Right lobe of liver (tissue), 6 donors: Measurements from ENCODE around the gene SMIM13. TPM values are rescaled to one million over a fixed set of nuclear protein-coding genes. Genes with fewer than 3 reads are reported as not detected.

ENCODE experiments used
- ATAC-seq, 4 donors: fragments of 200-7000 bp; cut with Tn5 transposase; one replicate each; pipeline ENCODE4 v1.9.1; 2020; ENCODE audit warnings: mild to moderate bottlenecking in 4 of 4, moderate library complexity in 4 of 4
- DNase-seq, 3 donors: peaks; one replicate each; pipeline ENCODE4 v3.0.0-alpha.2; 2020
- H3K27ac ChIP-seq, 3 donors: fragments of 200-600 bp; one replicate each; pipeline ENCODE4 v1.8.0; 2022
- H3K27me3 ChIP-seq, 2 donors: fragments of 200-600 bp; one replicate each; pipeline ENCODE4 v1.8.0; 2022
- H3K36me3 ChIP-seq, 4 donors: fragments of 200-600 bp; sonication (generic) in 1 of 4; one replicate each; pipeline versions ENCODE4 v1.5.1 to v1.8.0; 2017 to 2022; ENCODE audit warnings: control low read depth in 1 of 4
- H3K4me1 ChIP-seq, 4 donors: fragments of 200-600 bp; sonication (generic) in 1 of 4; one replicate each; pipeline versions ENCODE4 v1.5.1 to v1.8.0; 2017 to 2022; ENCODE audit warnings: control low read depth in 1 of 4
- H3K4me3 ChIP-seq, 3 donors: fragments of 200-600 bp; one replicate each; pipeline ENCODE4 v1.8.0; 2022
- H3K9me3 ChIP-seq, 4 donors: fragments of 200-600 bp; sonication (generic) in 1 of 4; one replicate each; pipeline versions ENCODE4 v1.5.1 to v1.8.0; 2017 to 2022; ENCODE audit warnings: control low read depth in 1 of 4
- CTCF ChIP-seq, 4 donors: fragments of 200-600 bp in 3 of 4; fragments of 450-650 bp in 1 of 4; IDR thresholded peaks; one replicate each; pipeline versions ENCODE4 v1.5.1 to v1.8.0; 2016 to 2022; ENCODE audit warnings: antibody characterized with exemption in 4 of 4, mild to moderate bottlenecking in 2 of 4
- POLR2A ChIP-seq: fragments of 450-650 bp; IDR thresholded peaks from one replicate; pipeline ENCODE4 v1.6.1; 2017; ENCODE audit warnings: antibody characterized with exemption, mild to moderate bottlenecking
- WGBS: methylation state at CpG from one replicate; pipeline ENCODE4 v1.1.6; 2018; ENCODE audit warnings: low coverage, low lambda C conversion rate; ENCODE audit not compliant: insufficient coverage; ENCODE audit errors: missing lambda C conversion rate; 5-methylcytosine and 5-hydroxymethylcytosine counted together
- intact Hi-C, 2 donors: fragments of 100-400 bp; cut with DNase I; formaldehyde crosslinking; loops; one replicate each; pipeline versions ENCODE4 v1.11.2 to v1.14.1; 2022
- total RNA-seq, 6 experiments: library from RNA; depleted of rRNA in 2 of 6; stranded (reverse); fragments of >200 nt in 2 of 6; fragmentation: NEBNext Ultra II Directional in 3 of 6; extraction: Animal tissue kit (Norgen Biotek cat#: 25700) in 3 of 6; gene quantifications; one replicate each; pipeline versions ENCODE4 v1.1.0 to v1.2.4, GENCODE V29; 2016 to 2023
- donor health status: DM: no; HTN: yes; CAD: no.
- donor health status: DM: no; HTN: no; CAD: no.
- donor health status: DM: no; HTN: no; CAD: no.
- donor health status: DM: no; HTN: yes; CAD: no.
- donor health status: DM: no; HTN: yes; CAD: no.

Gene SMIM13
- total RNA-seq, 6 experiments from 2014 or later, result 6.4 to 9.5 (median 7.6) TPM

- H3K9me3 ChIP-seq, result no peaks in the 10 kb centered on the region
- no peaks in the 10 kb centered on the region for H3K36me3 ChIP-seq
- H3K27ac ChIP-seq, result no peak overlapping the region
- 100% methylated on average over 1 of the region's 1 CpG for WGBS
- TF ChIP-seq CTCF (IDR thresholded peaks at IDR 0.05) (no peak), POLR2A (no peak)
- DNase-seq (no peak), ATAC-seq (no peak)
- intact Hi-C loops, result no loop called here
- peaks cover 0 to 4% (median 0%) of the 10 kb centered on the region in 4 donors for H3K4me1 ChIP-seq
- no peaks in the 10 kb centered on the region for H3K27me3 ChIP-seq
- no peak overlapping the region for H3K4me3 ChIP-seq
These were observed 83.6 kb downstream of the SMIM13 start for GRCh38 chr6:11177271-11177670.

- 64% methylated on average over 6 of the region's 6 CpGs for WGBS
- Histone ChIP-seq H3K4me1 (no peaks in the 10 kb centered on the region), H3K27me3 (no peaks in the 10 kb centered on the region), H3K9me3 (no peaks in the 10 kb centered on the region), H3K27ac (no peak overlapping the region), H3K36me3 (peaks cover 0 to 2% (median 0%) of the 10 kb centered on the region in 4 donors), H3K4me3 (no peak overlapping the region)
- TF ChIP-seq POLR2A (no peak), CTCF (IDR thresholded peaks at IDR 0.05) (no peak)
- ATAC-seq, result no peak
- DNase-seq, result no peak
- intact Hi-C loops, result no loop called here
These were observed 85.4 kb downstream of the SMIM13 start for GRCh38 chr6:11179088-11179418.

GRCh38 chr6:11179419-11180202, 86.0 kb downstream of the SMIM13 start:
- TF ChIP-seq POLR2A (no peak), CTCF (IDR thresholded peaks at IDR 0.05) (no peak)
- H3K27ac ChIP-seq, result no peak overlapping the region
- 58% methylated on average over 8 of the region's 8 CpGs for WGBS
- no peak for ATAC-seq
- DNase-seq, result no peak
- H3K27me3 ChIP-seq, result no peaks in the 10 kb centered on the region
- H3K4me1 ChIP-seq, result no peaks in the 10 kb centered on the region
- H3K4me3 ChIP-seq, result no peak overlapping the region
- H3K9me3 ChIP-seq, result no peaks in the 10 kb centered on the region
- H3K36me3 ChIP-seq, result peaks cover 0 to 2% (median 1%) of the 10 kb centered on the region in 4 donors
- intact Hi-C loops, result no loop called here

GRCh38 chr6:11181478-11182136, 88.0 kb downstream of the SMIM13 start:
- no peak for DNase-seq
- Histone ChIP-seq H3K27ac (no peak overlapping the region), H3K36me3 (peaks cover 0 to 18% (median 8%) of the 10 kb centered on the region in 4 donors), H3K9me3 (no peaks in the 10 kb centered on the region), H3K4me3 (no peak overlapping the region), H3K4me1 (no peaks in the 10 kb centered on the region), H3K27me3 (no peaks in the 10 kb centered on the region)
- intact Hi-C loops, result no loop called here
- TF ChIP-seq POLR2A (no peak), CTCF (IDR thresholded peaks at IDR 0.05) (no peak)
- ATAC-seq, result no peak
- WGBS, result 90% methylated on average over 3 of the region's 3 CpGs
